ENCODE results near the gene MTG1. TPM values are rescaled to one million over a fixed set of nuclear protein-coding genes. Genes with fewer than 3 reads are reported as not detected.
A peak's percentile ranks its signal among the peaks of the same experiment; 100 is the strongest.
"Not testable (repeated sequence)": the region's sequence is repeated elsewhere in the genome, so short reads cannot be mapped to it uniquely, and the experiment has no call there.

MTG1 gene
- total and polyA plus RNA-seq, 7 donors: 14.0 to 63.6 (median 27.6) TPM

GRCh38 chr10:133373174-133374090 lies 20.5 kb upstream of the MTG1 start, which contains the start of gene ECHS1:
Gene ECHS1, minus strand, starts transcription at chr10:133373354. Its CDS starts 21 bp downstream, at chr10:133373333.
- peak; percentile 97 for DNase-seq
- WGBS, 2 donors: 1% methylated on average over 89 of the region's 89 CpGs
- intact Hi-C loops (cut with DNase I): no loop called here
- TF ChIP-seq CTCF (IDR thresholded peaks at IDR 0.05) (no peak), POLR2A (IDR thresholded peaks at IDR 0.05) (peak in 1 of 2 donors; percentile 29), EP300 (IDR thresholded peaks at IDR 0.05) (no peak), POLR2AphosphoS5 (IDR thresholded peaks at IDR 0.05) (peak; percentile 34 to 73 (median 62))
- Histone ChIP-seq H3K27me3 (no peaks in the 10 kb centered on the region), H3K36me3 (peaks cover 13 to 27% (median 21%) of the 10 kb centered on the region in 4 donors), H3K27ac (peak within 1 kb of the TSS; percentile 84 to 96 (median 90)), H3K4me3 (peak within 1 kb of the TSS; percentile 82 to 94 (median 86)), H3K4me1 (peaks cover 0 to 27% (median 25%) of the 10 kb centered on the region in 4 donors), H3K9me3 (no peaks in the 10 kb centered on the region)

DNA sequence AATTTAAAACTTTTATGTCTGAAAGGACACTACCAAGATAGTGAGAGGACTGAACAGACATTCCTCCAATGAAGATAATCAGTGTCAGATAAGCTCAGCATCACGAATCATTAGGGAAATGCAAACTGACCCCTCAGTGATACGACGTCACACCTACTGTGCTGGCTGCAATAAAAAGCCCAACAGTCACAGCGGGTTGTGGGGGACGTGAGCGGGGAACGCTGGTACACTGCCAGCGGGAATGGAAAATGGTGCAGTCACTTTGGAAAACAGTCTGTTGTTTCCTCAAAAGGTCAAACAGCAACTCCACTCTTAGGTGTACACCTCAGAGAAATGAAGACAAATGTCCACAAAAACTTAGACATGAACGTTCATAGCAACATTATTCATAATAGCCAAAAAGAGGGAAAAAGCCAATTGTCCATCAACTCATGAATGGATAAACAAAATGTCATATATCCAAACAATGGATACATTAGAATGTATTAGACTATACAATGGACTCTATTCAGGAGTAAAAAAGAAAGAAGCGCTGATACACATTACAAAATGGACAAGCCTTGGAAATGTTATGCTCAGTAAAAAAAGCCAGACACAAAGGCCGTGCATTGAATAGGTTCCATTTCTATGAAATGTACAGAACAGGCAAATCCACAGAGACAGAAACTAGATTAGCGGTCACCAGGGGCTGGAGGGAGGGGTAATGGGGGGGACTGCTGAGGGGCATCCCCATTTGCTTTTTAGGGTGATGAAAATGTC lies 18.4 kb upstream of the MTG1 start:
- DNase-seq: no peak
- Histone ChIP-seq H3K4me1 (peaks cover 0 to 42% (median 34%) of the 10 kb centered on the region in 4 donors), H3K27me3 (no peaks in the 10 kb centered on the region), H3K36me3 (peaks cover 0 to 6% (median 3%) of the 10 kb centered on the region in 4 donors), H3K9me3 (no peaks in the 10 kb centered on the region), H3K4me3 (no peak overlapping the region), H3K27ac (no peak overlapping the region)
- TF ChIP-seq EP300 (IDR thresholded peaks at IDR 0.05): no peak
- TF ChIP-seq POLR2AphosphoS5 (IDR thresholded peaks at IDR 0.05): no peak
- TF ChIP-seq CTCF (IDR thresholded peaks at IDR 0.05): no peak
- TF ChIP-seq POLR2A (IDR thresholded peaks at IDR 0.05): no peak
- intact Hi-C loops (cut with DNase I): loop anchor here (5.0 kb wide), 1 partner anchor 113 kb away; no protein-coding TSS in a partner anchor
- 88 to 90% methylated on average over 12 of the region's 12 CpGs for WGBS, 2 donors

- not testable (repeated sequence) for DNase-seq, H3K4me3 ChIP-seq, H3K36me3 ChIP-seq, H3K9me3 ChIP-seq, H3K27me3 ChIP-seq, H3K27ac ChIP-seq
- 93 to 94% methylated on average over 5 of the region's 5 CpGs for WGBS, 2 donors
- intact Hi-C loops (cut with DNase I): loop anchor here (5.0 kb wide), 1 partner anchor 114 kb away; no protein-coding TSS in a partner anchor
- H3K4me1 ChIP-seq: peaks cover 0 to 43% (median 34%) of the 10 kb centered on the region in 4 donors
These were observed 17.8 kb upstream of the MTG1 start for GRCh38 chr10:133376183-133376582.

DNA sequence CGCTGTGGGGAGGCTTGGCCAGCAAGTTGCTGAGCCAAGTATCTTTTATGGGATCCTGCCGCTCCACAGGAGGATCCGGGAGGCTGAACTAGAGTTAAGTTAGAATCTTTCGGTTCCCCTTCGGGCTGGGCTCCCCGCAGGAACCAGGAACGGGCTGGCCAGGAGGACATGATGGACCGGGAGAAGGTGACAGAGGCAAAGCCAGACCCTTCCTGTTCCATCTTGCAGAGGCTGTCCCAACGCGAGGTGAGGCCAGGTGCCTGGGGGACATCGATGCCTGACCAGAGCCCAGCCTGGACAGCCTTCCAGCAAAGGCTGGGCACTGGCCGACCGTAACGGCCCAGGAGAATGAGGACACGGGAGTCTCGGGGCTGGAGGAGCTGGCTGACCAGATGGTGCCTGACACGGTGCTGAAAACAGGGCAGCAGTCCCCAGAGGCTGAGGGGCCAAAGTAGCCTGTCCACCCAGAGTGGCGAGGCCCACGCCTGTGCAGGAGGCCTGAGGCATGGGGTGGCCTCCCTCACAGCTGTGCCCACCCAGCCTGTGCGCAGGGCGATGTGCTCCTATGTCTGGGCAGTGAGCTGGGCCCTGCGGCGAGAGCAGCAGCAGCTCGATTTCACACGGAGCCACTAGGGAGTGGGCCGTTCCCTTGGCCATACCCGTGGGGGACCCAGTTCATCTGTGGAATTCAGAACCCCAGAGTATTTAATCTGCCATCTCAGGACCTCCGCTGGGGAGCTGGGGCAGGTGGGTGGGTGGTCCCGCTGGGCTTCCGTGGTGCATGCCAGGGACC lies 16.7 kb upstream of the MTG1 start:
- DNase-seq: no peak
- Histone ChIP-seq H3K36me3 (peaks cover 0 to 6% (median 0%) of the 10 kb centered on the region in 4 donors), H3K9me3 (no peaks in the 10 kb centered on the region), H3K27ac (peak overlapping the region in 1 of 4 donors; percentile 83), H3K27me3 (no peaks in the 10 kb centered on the region), H3K4me3 (peak overlapping the region in 1 of 4 donors; percentile 78), H3K4me1 (peaks cover 0 to 37% (median 29%) of the 10 kb centered on the region in 4 donors)
- intact Hi-C loops (cut with DNase I): loop anchor here (5.0 kb wide), 1 partner anchor 115 kb away; no protein-coding TSS in a partner anchor
- no peak for TF ChIP-seq POLR2AphosphoS5 (IDR thresholded peaks at IDR 0.05)
- no peak for TF ChIP-seq POLR2A (IDR thresholded peaks at IDR 0.05)
- no peak for TF ChIP-seq CTCF (IDR thresholded peaks at IDR 0.05)
- TF ChIP-seq EP300 (IDR thresholded peaks at IDR 0.05): no peak
- 93 to 94% methylated on average over 30 of the region's 30 CpGs for WGBS, 2 donors

Data from sigmoid colon (tissue), 7 donors.